GM19035 (cell line): ENCODE data around the gene PCDHA7.
"Not testable (repeated sequence)": the region's sequence is repeated elsewhere in the genome, so short reads cannot be mapped to it uniquely, and the experiment has no call there.

ENCODE experiments used
- ATAC-seq: cut with Tn5 transposase; IDR thresholded peaks from one replicate; pipeline ENCODE4 v1.9.1; 2021; ENCODE audit not compliant: unreplicated experiment

Gene PCDHA7

GRCh38 chr5:140822969-140823368 lies 11.1 kb upstream of the PCDHA7 start:
- ATAC-seq: not testable (repeated sequence)

DNA sequence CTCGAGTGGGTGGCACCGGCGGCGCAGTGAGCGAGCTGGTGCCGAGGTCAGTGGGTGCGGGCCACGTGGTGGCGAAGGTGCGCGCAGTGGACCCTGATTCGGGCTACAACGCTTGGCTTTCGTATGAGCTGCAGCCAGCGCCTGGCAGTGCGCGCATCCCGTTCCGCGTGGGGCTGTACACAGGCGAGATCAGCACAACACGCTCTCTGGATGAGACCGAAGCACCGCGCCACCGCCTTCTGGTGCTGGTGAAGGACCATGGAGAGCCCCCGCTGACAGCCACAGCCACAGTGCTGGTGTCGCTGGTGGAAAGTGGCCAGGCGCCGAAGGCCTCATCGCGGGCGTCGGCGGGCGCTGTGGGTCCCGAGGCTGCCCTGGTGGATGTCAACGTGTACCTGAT lies 10.6 kb upstream of the PCDHA7 start:
- ATAC-seq: no peak

GRCh38 chr5:140827704-140828361 lies 6.2 kb upstream of the PCDHA7 start, which contains the start of gene PCDHA6:
Gene PCDHA6 (plus strand): TSS chr5:140827960. CDS start chr5:140828092, 132 bp downstream.
- ATAC-seq: no peak

GRCh38 chr5:140828362-140828737 lies 5.7 kb upstream of the PCDHA7 start:
- ATAC-seq: no peak

GRCh38 chr5:140829511-140830501 lies 4.3 kb upstream of the PCDHA7 start:
- ATAC-seq: not testable (repeated sequence)

- not testable (repeated sequence) for ATAC-seq
These were observed 455 bp downstream of the PCDHA7 start for GRCh38 chr5:140834439-140835008.

DNA sequence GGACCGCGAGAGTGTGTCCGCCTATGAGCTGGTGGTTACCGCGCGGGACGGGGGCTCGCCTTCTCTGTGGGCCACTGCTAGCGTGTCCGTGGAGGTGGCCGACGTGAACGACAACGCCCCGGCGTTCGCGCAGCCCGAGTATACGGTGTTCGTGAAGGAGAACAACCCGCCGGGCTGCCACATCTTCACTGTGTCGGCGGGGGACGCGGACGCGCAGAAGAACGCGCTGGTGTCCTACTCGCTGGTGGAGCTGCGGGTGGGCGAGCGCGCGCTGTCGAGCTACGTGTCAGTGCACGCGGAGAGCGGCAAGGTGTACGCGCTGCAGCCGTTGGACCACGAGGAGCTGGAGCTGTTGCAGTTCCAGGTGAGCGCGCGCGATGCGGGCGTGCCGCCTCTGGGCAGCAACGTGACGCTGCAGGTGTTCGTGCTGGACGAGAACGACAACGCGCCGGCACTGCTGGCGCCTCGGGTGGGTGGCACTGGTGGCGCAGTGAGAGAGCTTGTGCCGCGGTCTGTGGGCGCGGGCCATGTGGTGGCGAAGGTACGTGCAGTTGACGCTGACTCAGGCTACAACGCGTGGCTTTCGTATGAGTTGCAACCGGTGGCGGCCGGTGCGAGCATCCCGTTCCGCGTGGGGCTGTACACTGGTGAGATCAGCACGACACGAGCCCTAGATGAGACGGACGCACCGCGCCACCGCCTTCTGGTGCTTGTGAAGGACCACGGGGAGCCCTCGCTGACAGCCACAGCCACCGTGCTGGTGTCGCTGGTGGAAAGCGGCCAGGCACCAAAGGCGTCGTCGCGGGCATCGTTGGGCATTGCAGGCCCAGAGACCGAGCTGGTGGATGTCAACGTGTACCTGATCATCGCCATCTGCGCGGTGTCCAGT lies 1.8 kb downstream of the PCDHA7 start:
- no peak for ATAC-seq

GRCh38 chr5:140840978-140841962 lies 7.2 kb downstream of the PCDHA7 start, which contains the start of gene PCDHA8:
Gene PCDHA8 (plus strand): TSS chr5:140841187. CDS start chr5:140841322, 135 bp downstream.
- ATAC-seq: no peak

GRCh38 chr5:140842798-140843733 lies 9.0 kb downstream of the PCDHA7 start:
- no peak for ATAC-seq

DNA sequence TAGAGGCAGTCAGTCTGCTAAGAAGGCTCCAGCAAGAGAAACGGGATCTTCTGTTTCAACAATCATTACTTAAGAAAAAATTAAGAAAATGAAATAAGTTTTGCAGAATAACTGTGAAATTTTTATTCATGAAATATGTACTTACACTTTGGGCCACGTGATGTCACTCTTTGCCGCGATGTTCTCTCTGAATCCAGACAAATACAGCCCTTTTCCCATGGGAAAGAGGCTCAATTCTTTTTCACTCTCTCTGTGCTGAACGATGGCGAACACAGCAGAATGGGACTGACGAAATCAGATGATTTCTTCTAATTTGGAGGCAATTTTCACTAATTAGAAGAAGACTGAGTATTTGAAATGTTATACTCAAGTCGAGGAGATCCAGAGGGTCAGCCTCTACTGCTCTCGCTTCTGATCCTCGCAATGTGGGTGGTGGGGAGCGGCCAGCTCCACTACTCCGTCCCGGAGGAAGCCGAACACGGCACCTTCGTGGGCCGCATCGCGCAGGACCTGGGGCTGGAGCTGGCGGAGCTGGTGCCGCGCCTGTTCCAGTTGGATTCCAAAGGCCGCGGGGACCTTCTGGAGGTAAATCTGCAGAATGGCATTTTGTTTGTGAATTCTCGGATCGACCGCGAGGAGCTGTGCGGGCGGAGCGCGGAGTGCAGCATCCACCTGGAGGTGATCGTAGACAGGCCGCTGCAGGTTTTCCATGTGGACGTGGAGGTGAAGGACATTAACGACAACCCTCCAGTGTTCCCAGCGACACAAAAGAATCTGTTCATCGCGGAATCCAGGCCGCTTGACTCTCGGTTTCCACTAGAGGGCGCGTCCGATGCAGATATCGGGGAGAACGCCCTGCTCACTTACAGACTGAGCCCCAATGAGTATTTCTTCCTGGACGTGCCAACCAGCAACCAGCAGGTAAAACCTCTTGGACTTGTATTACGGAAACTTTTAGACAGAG lies 14.4 kb downstream of the PCDHA7 start, which contains the start of gene PCDHA9:
Gene PCDHA9 (plus strand): TSS at position 244 of the 964 bp plus-strand sequence. CDS start 114 bp downstream, at position 358.
- not testable (repeated sequence) for ATAC-seq

DNA sequence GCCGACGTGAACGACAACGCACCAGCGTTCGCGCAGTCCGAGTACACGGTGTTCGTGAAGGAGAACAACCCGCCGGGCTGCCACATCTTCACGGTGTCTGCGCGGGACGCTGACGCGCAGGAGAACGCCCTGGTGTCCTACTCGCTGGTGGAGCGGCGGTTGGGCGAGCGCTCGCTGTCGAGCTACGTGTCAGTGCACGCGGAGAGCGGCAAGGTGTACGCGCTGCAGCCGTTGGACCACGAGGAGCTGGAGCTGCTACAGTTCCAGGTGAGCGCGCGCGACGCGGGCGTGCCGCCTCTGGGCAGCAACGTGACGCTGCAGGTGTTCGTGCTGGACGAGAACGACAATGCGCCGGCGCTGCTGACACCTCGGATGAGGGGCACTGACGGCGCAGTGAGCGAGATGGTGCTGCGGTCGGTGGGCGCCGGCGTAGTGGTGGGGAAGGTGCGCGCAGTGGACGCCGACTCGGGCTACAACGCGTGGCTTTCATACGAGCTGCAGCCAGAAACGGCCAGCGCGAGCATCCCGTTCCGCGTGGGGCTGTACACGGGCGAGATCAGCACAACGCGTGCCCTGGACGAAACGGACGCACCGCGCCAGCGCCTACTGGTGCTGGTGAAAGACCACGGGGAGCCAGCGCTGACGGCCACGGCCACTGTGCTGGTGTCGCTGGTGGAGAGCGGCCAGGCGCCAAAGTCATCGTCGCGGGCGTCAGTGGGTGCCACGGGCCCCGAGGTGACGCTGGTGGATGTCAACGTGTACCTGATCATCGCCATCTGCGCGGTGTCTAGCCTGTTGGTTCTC lies 16.0 kb downstream of the PCDHA7 start:
- ATAC-seq: not testable (repeated sequence)

GRCh38 chr5:140855772-140856674 lies 22.0 kb downstream of the PCDHA7 start, which contains the start of gene PCDHA10:
Gene PCDHA10 (plus strand): TSS chr5:140855897. CDS start chr5:140856049, 152 bp downstream.
- no peak for ATAC-seq

- ATAC-seq: no peak
These were observed 23.3 kb downstream of the PCDHA7 start for GRCh38 chr5:140857177-140857986.

- no peak for ATAC-seq
These were observed 23.8 kb downstream of the PCDHA7 start for GRCh38 chr5:140857987-140858240.
